ENCODE results near the gene SPACA5. TPM values are rescaled to one million over a fixed set of nuclear protein-coding genes. Genes with fewer than 3 reads are reported as not detected.
"Not testable (repeated sequence)": the region's sequence is repeated elsewhere in the genome, so short reads cannot be mapped to it uniquely, and the experiment has no call there.

Gene SPACA5
- total and polyA plus RNA-seq, 2 of the 13 experiments (the other 11 are each of a cell fraction or from before 2014, with no cell fraction given), result not detected

DNA sequence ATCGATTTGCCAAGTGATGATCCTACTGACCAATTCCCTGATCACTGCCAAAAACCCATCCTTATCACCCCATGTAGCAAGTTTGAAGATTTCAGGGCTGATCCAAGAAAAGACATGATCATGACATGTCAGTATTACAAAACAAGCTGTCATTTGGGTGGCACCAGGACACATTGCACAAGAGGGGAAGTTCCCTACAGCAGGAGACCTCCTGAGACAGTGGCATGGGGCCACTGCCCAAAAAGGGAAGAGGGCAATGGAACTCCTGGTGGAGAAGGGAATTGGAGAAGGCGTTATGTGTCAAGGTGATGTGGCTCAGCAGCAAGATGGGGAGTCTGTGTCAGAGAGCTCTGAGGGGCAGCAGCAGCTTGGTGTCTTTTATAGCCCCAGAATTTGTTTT, 46.4 kb upstream of the SPACA5 start:
- no peaks in the 10 kb centered on the region for H3K27me3 ChIP-seq (ENCODE audit: control insufficient read depth in 1 of 2, insufficient read depth in 2 of 2, low read length in 2 of 2)
- TF ChIP-seq ISX (CRISPR knock-in tag; conservative IDR thresholded peaks at IDR 0.05), result no peak
- no peak for TF ChIP-seq SALL2 (CRISPR knock-in tag; IDR thresholded peaks at IDR 0.05)
- no peak for TF ChIP-seq ZNF780A (CRISPR knock-in tag; IDR thresholded peaks at IDR 0.05)
- no peak overlapping the region for H2AFZ ChIP-seq (ENCODE audit: low read length)
- no peak for ATAC-seq
- no peak for FAIRE-seq
- intact Hi-C loops (cut with micrococcal nuclease; ENCODE audit: unreplicated experiment), result no loop called here
- H3K4me3 ChIP-seq (replicated peaks in 1 of 3; ENCODE audit: insufficient read depth in 1 of 3, low read depth in 2 of 3, low read length in 3 of 3), result no peak overlapping the region
- ChIA-PET POLR2A (no interaction called here), CTCF (ENCODE audit: low intra/inter-chr PET ratio, low total read pairs) (interaction anchor here (4.0 kb wide), 1 partner anchor 66 kb away, joined by 30 read pairs; no protein-coding TSS in a partner anchor)
- no peak overlapping the region for H3K4me2 ChIP-seq (ENCODE audit: low read depth, low read length)
- no peaks in the 10 kb centered on the region for H4K20me1 ChIP-seq (ENCODE audit: insufficient read depth, low read length)
- H3K4me1 ChIP-seq (ENCODE audit: insufficient read depth, low read length), result peaks cover 8% of the 10 kb centered on the region
- no peaks in the 10 kb centered on the region for H3K9me3 ChIP-seq (ENCODE audit: low read length)
- H3K9ac ChIP-seq (ENCODE audit: insufficient read depth, low read depth, low read length), result no peak overlapping the region
- no peaks in the 10 kb centered on the region for H3K79me2 ChIP-seq (ENCODE audit: insufficient read depth, low read length)
- no peaks in the 10 kb centered on the region for H3K36me3 ChIP-seq (replicated peaks in 1 of 2; ENCODE audit: control insufficient read depth in 1 of 2, insufficient read depth in 2 of 2, low read length in 2 of 2)
- in situ Hi-C loops (cut with HindIII; ENCODE audit: extremely low pct_ligation_motif_present, low pct_unique_long_range_greater_than_20kb), result loop anchor here (10.0 kb wide), 1 partner anchor 64 kb away; no protein-coding TSS in a partner anchor
- no TSS peak for BruUV-seq (replicated peaks)
- 43% methylated on average over 1 of the region's 2 CpGs for WGBS (ENCODE audit: low lambda C conversion rate)
- no peak for DNase-seq (ENCODE audit: low spot score)
- no peak overlapping the region for H3K27ac ChIP-seq (ENCODE audit: extremely low read length, insufficient read depth, low read length)

- H3K4me3 ChIP-seq (replicated peaks in 1 of 3; ENCODE audit: insufficient read depth in 1 of 3, low read depth in 2 of 3, low read length in 3 of 3); H3K36me3 ChIP-seq (replicated peaks in 1 of 2; ENCODE audit: control insufficient read depth in 1 of 2, insufficient read depth in 2 of 2, low read length in 2 of 2); ATAC-seq; H4K20me1 ChIP-seq (ENCODE audit: insufficient read depth, low read length); POLR2A ChIA-PET; H3K79me2 ChIP-seq (ENCODE audit: insufficient read depth, low read length); H3K27me3 ChIP-seq (ENCODE audit: control insufficient read depth in 1 of 2, insufficient read depth in 2 of 2, low read length in 2 of 2); H3K9ac ChIP-seq (ENCODE audit: insufficient read depth, low read depth, low read length); H3K4me1 ChIP-seq (ENCODE audit: insufficient read depth, low read length); H3K27ac ChIP-seq (ENCODE audit: extremely low read length, insufficient read depth, low read length); BruUV-seq (replicated peaks); H3K4me2 ChIP-seq (ENCODE audit: low read depth, low read length); intact Hi-C loops (cut with micrococcal nuclease; ENCODE audit: unreplicated experiment); FAIRE-seq; H3K9me3 ChIP-seq (ENCODE audit: low read length); H2AFZ ChIP-seq (ENCODE audit: low read length); TF ChIP-seq SOX6 (IDR thresholded peaks at IDR 0.05): not testable (repeated sequence)
- 18% methylated on average over 3 of the region's 6 CpGs for WGBS (ENCODE audit: low lambda C conversion rate)
- peak; percentile 32 for DNase-seq (ENCODE audit: low spot score)
- CTCF ChIA-PET (ENCODE audit: low intra/inter-chr PET ratio, low total read pairs), result interaction anchor here (4.0 kb wide), 1 partner anchor 64 kb away, joined by 30 read pairs; no protein-coding TSS in a partner anchor
- in situ Hi-C loops (cut with HindIII; ENCODE audit: extremely low pct_ligation_motif_present, low pct_unique_long_range_greater_than_20kb), result loop anchor here (10.0 kb wide), 1 partner anchor 63 kb away; no protein-coding TSS in a partner anchor
- peak; percentile 71 for TF ChIP-seq NR2F6 (IDR thresholded peaks at IDR 0.05)
- peak; percentile 54 for TF ChIP-seq NR2F6 (CRISPR knock-in tag; IDR thresholded peaks at IDR 0.05)
- TF ChIP-seq SOX6 (CRISPR knock-in tag; IDR thresholded peaks at IDR 0.05), result 0 out of 2 replicates have a peak, but pooled peaks have one; percentile 25
- TF ChIP-seq NR2F1 (CRISPR knock-in tag; IDR thresholded peaks at IDR 0.05), result peak; percentile 36 to 79; a peak in 3 of 4 replicates
- peak; percentile 36; the same call in 1 of the 2 replicates for TF ChIP-seq ESRRA (CRISPR knock-in tag; IDR thresholded peaks at IDR 0.05; ENCODE audit: low read depth)
- 0 out of 2 replicates have a peak, but pooled peaks have one; percentile 19 for TF ChIP-seq PATZ1 (CRISPR knock-in tag; IDR thresholded peaks at IDR 0.05)
- 0 out of 2 replicates have a peak, but pooled peaks have one; percentile 16 for TF ChIP-seq SALL1 (CRISPR knock-in tag; IDR thresholded peaks at IDR 0.05)
- TF ChIP-seq TCF7 (IDR thresholded peaks at IDR 0.05; ENCODE audit: low read depth), result 0 out of 2 replicates have a peak, but pooled peaks have one; percentile 23
- TF ChIP-seq NR2F2 (IDR thresholded peaks at IDR 0.05; ENCODE audit: borderline replicate concordance, low read depth), result peak; percentile 51
- peak; percentile 55; the same call in 1 of the 2 replicates for TF ChIP-seq TFE3 (CRISPR knock-in tag; IDR thresholded peaks at IDR 0.05)
- peak; percentile 69 for TF ChIP-seq FOSL2 (CRISPR knock-in tag; IDR thresholded peaks at IDR 0.05)
Measured at GRCh38 chrX:47961830-47962229, 45.0 kb upstream of the SPACA5 start.
